HL-60 (cell line): Measurements from ENCODE around the gene CDK2.

Source experiments
- DNase-seq, 2 experiments: peaks; one replicate each; pipeline ENCODE4 v3.0.0-alpha.2; 2010 to 2020; ENCODE audit warnings: low read depth in 1 of 2, low spot score in 1 of 2
- H3K27ac ChIP-seq: fragments of 250-450 bp; sonication (Bioruptor Pico); replicated peaks from 2 replicates; pipeline ENCODE4 v1.5.1; 2020; ENCODE audit warnings: mild to moderate bottlenecking, moderate library complexity
- H3K27me3 ChIP-seq: fragments of 250-450 bp; sonication (Bioruptor Pico); 2 replicates; pipeline ENCODE4 v1.5.1; 2021; ENCODE audit warnings: mild to moderate bottlenecking, moderate library complexity; ENCODE audit not compliant: insufficient read depth, poor library complexity, severe bottlenecking
- H3K4me3 ChIP-seq: replicated peaks from 2 replicates; pipeline ENCODE4 v1.5.1; 2011; ENCODE audit warnings: mild to moderate bottlenecking, control low read depth, low read length; ENCODE audit not compliant: insufficient read depth
- CTCF ChIP-seq: IDR thresholded peaks from one replicate; pipeline ENCODE4 v1.5.1; 2011; ENCODE audit warnings: low read length, control low read depth, inconsistent platforms; ENCODE audit not compliant: insufficient read depth
- GABPA ChIP-seq: IDR thresholded peaks from 2 replicates; pipeline ENCODE4 v1.6.1; 2012; ENCODE audit warnings: low read depth
- POLR2AphosphoS5 ChIP-seq: IDR thresholded peaks from 2 replicates; pipeline ENCODE4 v1.6.1; 2012; ENCODE audit warnings: low read depth
- REST ChIP-seq: IDR thresholded peaks from 2 replicates; pipeline ENCODE4 v1.6.1; 2012; ENCODE audit warnings: low read depth; ENCODE audit not compliant: insufficient replicate concordance
- SPI1 ChIP-seq: IDR thresholded peaks from 2 replicates; pipeline ENCODE4 v1.6.1; 2012; ENCODE audit warnings: low read depth, mild to moderate bottlenecking, borderline replicate concordance

CDK2 gene

GRCh38 chr12:55933169-55933798, 33.3 kb upstream of the CDK2 start:
- DNase-seq, result peak in 1 of 2 experiments; percentile 37
- Histone ChIP-seq H3K27me3 (no peaks in the 10 kb centered on the region), H3K4me3 (no peak overlapping the region), H3K27ac (peak overlapping the region; percentile 59; the same call in 1 of the 2 replicates)
- TF ChIP-seq POLR2AphosphoS5 (no peak), CTCF (no peak), GABPA (no peak), SPI1 (no peak), REST (no peak)

GRCh38 chr12:55933799-55934742, 32.6 kb upstream of the CDK2 start:
- no peak overlapping the region for H3K4me3 ChIP-seq
- no peaks in the 10 kb centered on the region for H3K27me3 ChIP-seq
- no peak overlapping the region for H3K27ac ChIP-seq
- TF ChIP-seq CTCF (no peak), POLR2AphosphoS5 (no peak), GABPA (no peak), REST (no peak), SPI1 (no peak)
- DNase-seq, result no peak

GRCh38 chr12:55934773-55935172, 31.9 kb upstream of the CDK2 start:
- Histone ChIP-seq H3K27me3 (no peaks in the 10 kb centered on the region), H3K27ac (no peak overlapping the region), H3K4me3 (no peak overlapping the region)
- no peak for DNase-seq
- TF ChIP-seq SPI1, result no peak
- no peak for TF ChIP-seq CTCF
- no peak for TF ChIP-seq POLR2AphosphoS5
- TF ChIP-seq REST, result no peak
- no peak for TF ChIP-seq GABPA
